Neural progenitor cell (in vitro differentiated cells): ENCODE measurements around the gene TNC.

Experiments
- EZH2 ChIP-seq: fragments of 200-600 bp; sonication (generic); IDR thresholded peaks from 2 replicates; pipeline ENCODE4 v1.6.1; 2017; ENCODE audit warnings: antibody characterized with exemption, mild to moderate bottlenecking, moderate library complexity
- EZH2phosphoT487 ChIP-seq: fragments of 200-600 bp; sonication (generic); IDR thresholded peaks from 2 replicates; pipeline ENCODE4 v1.6.1; 2017; ENCODE audit warnings: antibody characterized with exemption
- TF ChIP-seq, protein P1 (sequence below): fragments of 200-600 bp; sonication (generic); IDR thresholded peaks from 2 replicates; pipeline ENCODE4 v1.5.1; 2017; ENCODE audit warnings: antibody characterized with exemption, mild to moderate bottlenecking

DNA sequence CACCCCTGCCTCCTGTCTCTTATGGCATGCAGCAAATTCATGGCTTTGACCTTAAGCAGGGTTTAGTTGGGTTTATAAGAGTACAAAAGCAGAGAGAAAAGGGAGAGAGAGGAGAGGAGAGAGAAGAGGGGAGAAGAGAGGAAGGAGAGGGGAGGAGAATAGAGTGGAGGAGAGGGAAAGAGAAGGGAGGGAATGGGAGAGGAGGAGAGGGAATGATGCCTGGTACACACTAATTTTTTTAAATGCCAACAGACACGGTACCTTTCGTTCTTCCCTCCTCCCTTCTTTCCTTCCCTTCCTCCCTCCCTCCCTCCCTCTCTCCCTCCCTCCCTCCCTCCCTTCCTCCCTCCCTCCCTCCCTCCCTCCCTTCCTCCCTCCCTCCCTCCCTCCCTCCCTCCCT, 48.7 kb downstream of the TNC start:
- TF ChIP-seq, protein P1, sequence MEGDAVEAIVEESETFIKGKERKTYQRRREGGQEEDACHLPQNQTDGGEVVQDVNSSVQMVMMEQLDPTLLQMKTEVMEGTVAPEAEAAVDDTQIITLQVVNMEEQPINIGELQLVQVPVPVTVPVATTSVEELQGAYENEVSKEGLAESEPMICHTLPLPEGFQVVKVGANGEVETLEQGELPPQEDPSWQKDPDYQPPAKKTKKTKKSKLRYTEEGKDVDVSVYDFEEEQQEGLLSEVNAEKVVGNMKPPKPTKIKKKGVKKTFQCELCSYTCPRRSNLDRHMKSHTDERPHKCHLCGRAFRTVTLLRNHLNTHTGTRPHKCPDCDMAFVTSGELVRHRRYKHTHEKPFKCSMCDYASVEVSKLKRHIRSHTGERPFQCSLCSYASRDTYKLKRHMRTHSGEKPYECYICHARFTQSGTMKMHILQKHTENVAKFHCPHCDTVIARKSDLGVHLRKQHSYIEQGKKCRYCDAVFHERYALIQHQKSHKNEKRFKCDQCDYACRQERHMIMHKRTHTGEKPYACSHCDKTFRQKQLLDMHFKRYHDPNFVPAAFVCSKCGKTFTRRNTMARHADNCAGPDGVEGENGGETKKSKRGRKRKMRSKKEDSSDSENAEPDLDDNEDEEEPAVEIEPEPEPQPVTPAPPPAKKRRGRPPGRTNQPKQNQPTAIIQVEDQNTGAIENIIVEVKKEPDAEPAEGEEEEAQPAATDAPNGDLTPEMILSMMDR, result no peak
- TF ChIP-seq EZH2phosphoT487 (no peak), EZH2 (no peak)
